ENCODE measurements around the gene ST3GAL4.
"Not testable (repeated sequence)": the region's sequence is repeated elsewhere in the genome, so short reads cannot be mapped to it uniquely, and the experiment has no call there.

DNA sequence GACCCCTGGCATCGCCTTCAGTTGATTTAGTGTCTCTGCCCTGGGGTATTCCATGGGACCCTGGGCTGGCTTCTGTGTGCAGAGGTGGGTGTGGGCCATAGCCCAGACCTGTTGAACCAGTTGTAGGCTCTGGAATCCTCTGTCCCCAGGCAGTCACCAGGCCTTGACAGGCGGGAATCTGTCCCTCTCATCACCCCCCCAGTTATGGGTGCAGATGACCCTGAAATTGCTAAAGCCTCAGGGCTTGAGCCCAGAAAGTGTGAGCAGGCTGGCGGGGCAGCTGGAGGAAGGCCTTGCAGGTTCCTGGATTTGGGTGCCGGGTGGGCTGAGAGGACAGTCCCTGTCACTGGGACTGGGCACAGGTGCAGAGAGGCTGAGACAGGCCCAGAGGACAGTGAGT lies 27.2 kb downstream of the ST3GAL4 start:
- TF ChIP-seq POLR2A, POLR2AphosphoS5 (IDR thresholded peaks at IDR 0.05): not testable (repeated sequence)
- TF ChIP-seq, protein P1, sequence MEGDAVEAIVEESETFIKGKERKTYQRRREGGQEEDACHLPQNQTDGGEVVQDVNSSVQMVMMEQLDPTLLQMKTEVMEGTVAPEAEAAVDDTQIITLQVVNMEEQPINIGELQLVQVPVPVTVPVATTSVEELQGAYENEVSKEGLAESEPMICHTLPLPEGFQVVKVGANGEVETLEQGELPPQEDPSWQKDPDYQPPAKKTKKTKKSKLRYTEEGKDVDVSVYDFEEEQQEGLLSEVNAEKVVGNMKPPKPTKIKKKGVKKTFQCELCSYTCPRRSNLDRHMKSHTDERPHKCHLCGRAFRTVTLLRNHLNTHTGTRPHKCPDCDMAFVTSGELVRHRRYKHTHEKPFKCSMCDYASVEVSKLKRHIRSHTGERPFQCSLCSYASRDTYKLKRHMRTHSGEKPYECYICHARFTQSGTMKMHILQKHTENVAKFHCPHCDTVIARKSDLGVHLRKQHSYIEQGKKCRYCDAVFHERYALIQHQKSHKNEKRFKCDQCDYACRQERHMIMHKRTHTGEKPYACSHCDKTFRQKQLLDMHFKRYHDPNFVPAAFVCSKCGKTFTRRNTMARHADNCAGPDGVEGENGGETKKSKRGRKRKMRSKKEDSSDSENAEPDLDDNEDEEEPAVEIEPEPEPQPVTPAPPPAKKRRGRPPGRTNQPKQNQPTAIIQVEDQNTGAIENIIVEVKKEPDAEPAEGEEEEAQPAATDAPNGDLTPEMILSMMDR (IDR thresholded peaks at IDR 0.05), result not testable (repeated sequence)
